Sigmoid colon (tissue), 7 donors: Measurements from ENCODE around the gene PNKP. TPM values are rescaled to one million over a fixed set of nuclear protein-coding genes. Genes with fewer than 3 reads are reported as not detected.

ENCODE experiments used
- DNase-seq: peaks from one replicate; pipeline ENCODE4 v3.0.0-alpha.2; 2019
- H3K27ac ChIP-seq, 4 donors: fragments of 200-600 bp; sonication (generic); one replicate each; pipeline ENCODE4 v1.5.1; 2016 to 2019; ENCODE audit warnings: mild to moderate bottlenecking in 1 of 4
- H3K27me3 ChIP-seq, 3 donors: fragments of 200-600 bp; sonication (generic); one replicate each; pipeline ENCODE4 v1.5.1; 2019; ENCODE audit warnings: mild to moderate bottlenecking in 1 of 3
- H3K36me3 ChIP-seq, 4 donors: fragments of 200-600 bp; sonication (generic); one replicate each; pipeline ENCODE4 v1.5.1; 2016 to 2019
- H3K4me1 ChIP-seq, 4 donors: fragments of 200-600 bp; sonication (generic); one replicate each; pipeline ENCODE4 v1.5.1; 2017 to 2019
- H3K4me3 ChIP-seq, 4 donors: fragments of 200-600 bp; sonication (generic); one replicate each; pipeline ENCODE4 v1.5.1; 2017 to 2019; ENCODE audit warnings: mild to moderate bottlenecking in 2 of 4, moderate library complexity in 1 of 4
- H3K9me3 ChIP-seq, 4 donors: fragments of 200-600 bp in 3 of 4; sonication (generic) in 3 of 4; one replicate each; pipeline versions ENCODE4 v1.5.1 to v1.6.1; 2013 to 2019
- CTCF ChIP-seq, 4 experiments: fragments of 450-650 bp in 3 of 4; fragments of 200-600 bp in 1 of 4; IDR thresholded peaks; one replicate each; pipeline ENCODE4 v1.5.1; 2016 to 2019; ENCODE audit warnings: antibody characterized with exemption in 4 of 4, mild to moderate bottlenecking in 3 of 4, moderate library complexity in 2 of 4
- EP300 ChIP-seq, 4 donors: sonication (generic); formaldehyde crosslinking; IDR thresholded peaks; one replicate each; pipeline ENCODE4 v1.6.1; 2017; ENCODE audit warnings: antibody characterized with exemption in 4 of 4
- POLR2A ChIP-seq, 2 donors: fragments of 450-650 bp; IDR thresholded peaks; one replicate each; pipeline ENCODE4 v1.6.1; 2016; ENCODE audit warnings: antibody characterized with exemption in 2 of 2, mild to moderate bottlenecking in 2 of 2, moderate library complexity in 2 of 2
- POLR2AphosphoS5 ChIP-seq, 4 donors: sonication (generic); formaldehyde crosslinking; IDR thresholded peaks; one replicate each; pipeline ENCODE4 v1.6.1; 2017; ENCODE audit warnings: antibody characterized with exemption in 4 of 4
- WGBS, 2 donors: extraction: QIAGEN DNeasy Blood & Tissue Kit; methylation state at CpG; one replicate each; pipeline ENCODE4 v1.1.7; 2013; 5-methylcytosine and 5-hydroxymethylcytosine counted together
- intact Hi-C: fragments of 100-400 bp; cut with DNase I; formaldehyde crosslinking; loops from one replicate; pipeline ENCODE4 v1.15.1; 2023
- polyA plus RNA-seq, 3 donors: library from polyadenylated mRNA; stranded (reverse); fragments of 200-250 nt; gene quantifications; one replicate each; pipeline ENCODE4 v1.2.3, GENCODE V29; 2013
- total RNA-seq, 4 donors: library from RNA; depleted of rRNA; stranded (reverse); fragments of >200 nt; gene quantifications; one replicate each; pipeline ENCODE4 v1.1.0, GENCODE V29; 2016
- donor health status: healthy with polysubstance abuse.
- donor health status: Bipolar disorder and iron deficiency.
- donor health status: healthy.

The PNKP gene
- total and polyA plus RNA-seq, 7 donors = 27.0 to 88.8 (median 34.0) TPM

- H3K9me3 ChIP-seq = no peaks in the 10 kb centered on the region
- 82 to 86% methylated on average over 10 of the region's 10 CpGs for WGBS, 2 donors
- H3K27ac ChIP-seq = no peak overlapping the region
- no peaks in the 10 kb centered on the region for H3K36me3 ChIP-seq
- no peaks in the 10 kb centered on the region for H3K27me3 ChIP-seq
- H3K4me3 ChIP-seq = no peak overlapping the region
- peaks cover 0 to 22% (median 18%) of the 10 kb centered on the region in 4 donors for H3K4me1 ChIP-seq
- DNase-seq = no peak
- TF ChIP-seq POLR2AphosphoS5 (IDR thresholded peaks at IDR 0.05) = no peak
- TF ChIP-seq CTCF (IDR thresholded peaks at IDR 0.05) = no peak
- TF ChIP-seq EP300 (IDR thresholded peaks at IDR 0.05) = no peak
- TF ChIP-seq POLR2A (IDR thresholded peaks at IDR 0.05) = no peak
- intact Hi-C loops = no loop called here
These were observed 19.4 kb downstream of the PNKP start for GRCh38 chr19:49847731-49848696.

- DNase-seq = no peak
- no peaks in the 10 kb centered on the region for H3K27me3 ChIP-seq
- no peak overlapping the region for H3K27ac ChIP-seq
- 58 to 82% methylated on average over 5 of the region's 5 CpGs for WGBS, 2 donors
- intact Hi-C loops = no loop called here
- TF ChIP-seq EP300 (IDR thresholded peaks at IDR 0.05) (no peak), CTCF (IDR thresholded peaks at IDR 0.05) (no peak), POLR2A (IDR thresholded peaks at IDR 0.05) (no peak), POLR2AphosphoS5 (IDR thresholded peaks at IDR 0.05) (no peak)
- peaks cover 0 to 9% (median 6%) of the 10 kb centered on the region in 4 donors for H3K4me1 ChIP-seq
- H3K4me3 ChIP-seq = no peak overlapping the region
- no peaks in the 10 kb centered on the region for H3K9me3 ChIP-seq
- no peaks in the 10 kb centered on the region for H3K36me3 ChIP-seq
These were observed 21.0 kb downstream of the PNKP start for GRCh38 chr19:49846408-49846807.

- Histone ChIP-seq H3K4me3 (no peak overlapping the region), H3K4me1 (peaks cover 0 to 9% (median 7%) of the 10 kb centered on the region in 4 donors), H3K36me3 (no peaks in the 10 kb centered on the region), H3K27ac (no peak overlapping the region), H3K27me3 (no peaks in the 10 kb centered on the region), H3K9me3 (no peaks in the 10 kb centered on the region)
- no peak for TF ChIP-seq POLR2AphosphoS5 (IDR thresholded peaks at IDR 0.05)
- TF ChIP-seq EP300 (IDR thresholded peaks at IDR 0.05) = no peak
- no peak for TF ChIP-seq POLR2A (IDR thresholded peaks at IDR 0.05)
- no peak for DNase-seq
- WGBS, 2 donors = 68 to 76% methylated on average over 3 of the region's 3 CpGs
- intact Hi-C loops = no loop called here
These were observed 22.0 kb downstream of the PNKP start for GRCh38 chr19:49845414-49845813.

- no peak for DNase-seq
- TF ChIP-seq POLR2A (IDR thresholded peaks at IDR 0.05) = no peak
- Histone ChIP-seq H3K36me3 (peaks cover 0 to 1% (median 0%) of the 10 kb centered on the region in 4 donors), H3K27me3 (no peaks in the 10 kb centered on the region), H3K4me3 (no peak overlapping the region), H3K4me1 (peaks cover 0 to 13% (median 5%) of the 10 kb centered on the region in 4 donors), H3K27ac (no peak overlapping the region), H3K9me3 (no peaks in the 10 kb centered on the region)
- intact Hi-C loops = no loop called here
- WGBS, 2 donors = 85 to 86% methylated on average over 18 of the region's 18 CpGs
These were observed 23.0 kb downstream of the PNKP start for GRCh38 chr19:49844138-49845095.

- no peak for TF ChIP-seq POLR2A (IDR thresholded peaks at IDR 0.05)
- TF ChIP-seq EP300 (IDR thresholded peaks at IDR 0.05) = no peak
- TF ChIP-seq POLR2AphosphoS5 (IDR thresholded peaks at IDR 0.05) = no peak
- no peak for TF ChIP-seq CTCF (IDR thresholded peaks at IDR 0.05)
- Histone ChIP-seq H3K27ac (no peak overlapping the region), H3K9me3 (no peaks in the 10 kb centered on the region), H3K4me3 (no peak overlapping the region), H3K27me3 (no peaks in the 10 kb centered on the region), H3K36me3 (peaks cover 0 to 12% (median 8%) of the 10 kb centered on the region in 4 donors), H3K4me1 (peaks cover 0 to 16% (median 7%) of the 10 kb centered on the region in 4 donors)
- WGBS, 2 donors = 75 to 86% methylated on average over 3 of the region's 3 CpGs
- intact Hi-C loops = no loop called here
- DNase-seq = no peak
These were observed 24.1 kb downstream of the PNKP start for GRCh38 chr19:49843265-49843664.
